HuH-7.5 (cell line): ENCODE measurements around the gene HS2ST1.
"Not testable (repeated sequence)": the region's sequence is repeated elsewhere in the genome, so short reads cannot be mapped to it uniquely, and the experiment has no call there.

Experiments
- DNase-seq: peaks from one replicate; pipeline ENCODE4 v3.0.0; 2011; ENCODE audit warnings: low spot score

Gene HS2ST1

GRCh38 chr1:86914601-86914997, at the start of gene HS2ST1:
Gene HS2ST1, plus strand, starts transcription at chr1:86914635.
- DNase-seq: no peak

- no peak for DNase-seq
Measured at GRCh38 chr1:86865973-86866637, 48.3 kb upstream of the HS2ST1 start.

- no peak for DNase-seq
Measured at GRCh38 chr1:86866665-86867064, 47.8 kb upstream of the HS2ST1 start.

- DNase-seq: not testable (repeated sequence)
Measured at GRCh38 chr1:86867278-86867677, 47.2 kb upstream of the HS2ST1 start.

GRCh38 chr1:86868477-86868876, 46.0 kb upstream of the HS2ST1 start:
- no peak for DNase-seq

GRCh38 chr1:86871001-86871400, 43.4 kb upstream of the HS2ST1 start:
- DNase-seq: no peak

GRCh38 chr1:86872086-86872485, 42.3 kb upstream of the HS2ST1 start:
- DNase-seq: no peak

- no peak for DNase-seq
Measured at GRCh38 chr1:86875722-86876121, 38.7 kb upstream of the HS2ST1 start.

GRCh38 chr1:86887479-86888162, 26.8 kb upstream of the HS2ST1 start:
- no peak for DNase-seq

GRCh38 chr1:86888327-86888726, 26.1 kb upstream of the HS2ST1 start:
- no peak for DNase-seq

- DNase-seq: not testable (repeated sequence)
Measured at GRCh38 chr1:86899401-86899800, 15.0 kb upstream of the HS2ST1 start.

GRCh38 chr1:86905875-86906274, 8.6 kb upstream of the HS2ST1 start:
- DNase-seq: no peak

GRCh38 chr1:86906419-86906818, 8.0 kb upstream of the HS2ST1 start:
- no peak for DNase-seq

- no peak for DNase-seq
Measured at GRCh38 chr1:86912281-86912900, 2.0 kb upstream of the HS2ST1 start.

GRCh38 chr1:86913399-86913895, 988 bp upstream of the HS2ST1 start:
- no peak for DNase-seq

GRCh38 chr1:86913896-86914600, 387 bp upstream of the HS2ST1 start, which contains the start of gene SELENOF:
Gene SELENOF, minus strand, starts transcription at chr1:86914126. Its CDS starts 15 bp downstream, at chr1:86914111.
- peak; percentile 78 for DNase-seq

GRCh38 chr1:86914998-86915736, 732 bp downstream of the HS2ST1 start:
- DNase-seq: peak; percentile 32

GRCh38 chr1:86915737-86916235, 1.4 kb downstream of the HS2ST1 start:
- DNase-seq: no peak

- DNase-seq: no peak
Measured at GRCh38 chr1:86916752-86917151, 2.3 kb downstream of the HS2ST1 start.

GRCh38 chr1:86922445-86922844, 8.0 kb downstream of the HS2ST1 start:
- DNase-seq: no peak

- no peak for DNase-seq
Measured at GRCh38 chr1:86924324-86924960, 10.0 kb downstream of the HS2ST1 start.
